Measurements from ENCODE around the gene TMCC1. TPM values are rescaled to one million over a fixed set of nuclear protein-coding genes. Genes with fewer than 3 reads are reported as not detected.
A peak's percentile ranks its signal among the peaks of the same experiment; 100 is the strongest.

TMCC1 gene
- total and polyA plus RNA-seq, 4 donors: 10.2 to 60.0 (median 11.0) TPM

GRCh38 chr3:129623447-129624118, 269.9 kb downstream of the TMCC1 start:
- no peak overlapping the region for H3K9ac ChIP-seq (ENCODE audit: low read depth in 1 of 2, low read length in 2 of 2)
- peaks cover 4 to 47% (median 27%) of the 10 kb centered on the region in 4 donors for H3K4me1 ChIP-seq (ENCODE audit: control insufficient read depth in 4 of 4, insufficient read depth in 4 of 4, low read length in 3 of 4)
- H3K4me3 ChIP-seq (ENCODE audit: low read depth in 1 of 3, low read length in 3 of 3): no peak overlapping the region
- H3K27ac ChIP-seq (ENCODE audit: low read depth in 1 of 2, low read length in 2 of 2): peak overlapping the region; percentile 4 to 77
- DNase-seq (ENCODE audit: low spot score): no peak
- H3K9me3 ChIP-seq (ENCODE audit: control insufficient read depth in 4 of 4, low read length in 3 of 4): no peaks in the 10 kb centered on the region
- 69% methylated on average over 17 of the region's 17 CpGs for WGBS
- H3K27me3 ChIP-seq (ENCODE audit: control insufficient read depth in 4 of 4, insufficient read depth in 4 of 4, low read length in 3 of 4): no peaks in the 10 kb centered on the region
- TF ChIP-seq EGR1 (IDR thresholded peaks at IDR 0.05; ENCODE audit: low read depth in 2 of 2) (no peak), RXRA (IDR thresholded peaks at IDR 0.05) (peak; percentile 20 to 28), NR2F2 (IDR thresholded peaks at IDR 0.05) (peak; percentile 97), SP1 (IDR thresholded peaks at IDR 0.05) (peak; percentile 47)
- no peaks in the 10 kb centered on the region for H3K36me3 ChIP-seq (ENCODE audit: control insufficient read depth in 4 of 4, insufficient read depth in 3 of 4, low read depth in 1 of 4, low read length in 3 of 4)

- 85% methylated on average over 10 of the region's 10 CpGs for WGBS
- H3K4me1 ChIP-seq (ENCODE audit: control insufficient read depth in 4 of 4, insufficient read depth in 4 of 4, low read length in 3 of 4): peaks cover 2 to 46% (median 23%) of the 10 kb centered on the region in 4 donors
These were observed 270.6 kb downstream of the TMCC1 start for GRCh38 chr3:129622933-129623332.

More at GRCh38 chr3:129622933-129623332, 270.6 kb downstream of the TMCC1 start:
- H3K9ac ChIP-seq (ENCODE audit: low read depth in 1 of 2, low read length in 2 of 2): no peak overlapping the region
- DNase-seq (ENCODE audit: low spot score): no peak
- H3K9me3 ChIP-seq (ENCODE audit: control insufficient read depth in 4 of 4, low read length in 3 of 4): no peaks in the 10 kb centered on the region
- H3K4me3 ChIP-seq (ENCODE audit: low read depth in 1 of 3, low read length in 3 of 3): no peak overlapping the region
- no peaks in the 10 kb centered on the region for H3K27me3 ChIP-seq (ENCODE audit: control insufficient read depth in 4 of 4, insufficient read depth in 4 of 4, low read length in 3 of 4)
- TF ChIP-seq RXRA (IDR thresholded peaks at IDR 0.05) (no peak), FOXA1 (IDR thresholded peaks at IDR 0.05) (no peak), TAF1 (conservative IDR thresholded peaks at IDR 0.05) (no peak), REST (IDR thresholded peaks at IDR 0.05) (no peak), EGR1 (IDR thresholded peaks at IDR 0.05; ENCODE audit: low read depth in 2 of 2) (no peak), MAX (IDR thresholded peaks at IDR 0.05) (no peak), GABPA (IDR thresholded peaks at IDR 0.05 in 1 of 2, conservative IDR thresholded peaks at IDR 0.05 in 1 of 2) (no peak), YY1 (IDR thresholded peaks at IDR 0.05) (no peak), NR2F2 (IDR thresholded peaks at IDR 0.05) (no peak), RAD21 (IDR thresholded peaks at IDR 0.05) (no peak), CTCF (IDR thresholded peaks at IDR 0.05; ENCODE audit: low read depth, low read length, missing input control) (no peak), HNF4A (conservative IDR thresholded peaks at IDR 0.05) (no peak), FOXA2 (IDR thresholded peaks at IDR 0.05) (no peak), JUND (IDR thresholded peaks at IDR 0.05) (no peak), HNF4G (IDR thresholded peaks at IDR 0.05) (no peak), ZBTB33 (IDR thresholded peaks at IDR 0.05) (no peak), ATF3 (IDR thresholded peaks at IDR 0.05) (no peak), SP1 (IDR thresholded peaks at IDR 0.05) (no peak)
- no peaks in the 10 kb centered on the region for H3K36me3 ChIP-seq (ENCODE audit: control insufficient read depth in 4 of 4, insufficient read depth in 3 of 4, low read depth in 1 of 4, low read length in 3 of 4)
- H3K27ac ChIP-seq (ENCODE audit: low read depth in 1 of 2, low read length in 2 of 2): peak overlapping the region; percentile 4 to 77

Data from liver (tissue), 9 donors.